Measurements from ENCODE around the gene MEF2C.

MEF2C gene

GRCh38 chr5:88888848-88889188 lies 5.8 kb upstream of the MEF2C start:
- DNase-seq (ENCODE audit: low spot score), result no peak

GRCh38 chr5:88888291-88888690 lies 5.3 kb upstream of the MEF2C start:
- no peak for DNase-seq (ENCODE audit: low spot score)

- DNase-seq (ENCODE audit: low spot score), result no peak
Measured at GRCh38 chr5:88887342-88887741, 4.4 kb upstream of the MEF2C start.

DNA sequence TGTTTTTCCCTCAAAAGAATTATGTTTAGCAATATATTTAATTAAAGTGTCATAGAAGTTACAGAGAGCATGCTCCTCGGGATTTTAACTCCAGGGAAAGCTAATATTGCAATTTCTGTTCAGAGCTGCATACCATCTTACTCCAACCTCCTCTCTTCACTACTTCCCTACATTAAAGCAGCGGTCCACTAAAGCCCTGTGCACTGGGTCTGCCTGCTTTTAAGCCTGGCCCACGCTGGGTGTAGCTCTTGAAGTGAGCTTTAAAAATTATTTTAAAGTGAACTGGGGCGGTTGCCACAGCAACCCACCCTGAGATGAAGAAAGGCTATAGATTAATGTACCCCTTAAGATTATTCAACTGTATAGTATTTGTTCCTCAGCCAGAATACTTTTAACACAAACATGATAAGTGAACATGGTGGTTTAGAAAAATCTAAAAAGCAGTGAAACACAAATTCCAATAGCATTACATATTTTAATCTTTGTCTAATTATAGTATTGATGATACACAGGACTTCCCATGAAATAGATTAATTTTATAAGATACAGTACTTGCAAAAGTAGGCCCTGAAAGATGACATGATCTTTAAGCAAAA lies 3.9 kb upstream of the MEF2C start:
- DNase-seq (ENCODE audit: low spot score), result no peak

DNA sequence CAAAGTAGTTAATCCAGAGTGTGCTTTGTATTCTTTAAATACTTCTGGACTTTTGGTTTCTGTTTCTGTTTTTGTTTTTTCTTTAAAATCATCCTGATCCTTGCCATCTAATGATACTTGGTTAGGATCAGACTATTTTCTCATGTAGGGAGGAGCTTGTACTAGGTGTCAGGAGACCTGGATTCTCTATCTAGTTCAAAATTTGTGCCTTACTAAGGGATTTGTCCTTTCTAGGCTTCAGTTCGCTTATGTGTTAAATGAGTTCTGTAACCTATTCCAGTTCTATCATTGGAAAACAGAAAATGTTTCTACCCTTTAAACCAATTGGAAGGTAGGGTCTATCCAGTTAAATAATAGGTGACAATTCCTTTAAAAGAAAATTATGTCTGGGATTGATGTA lies 3.3 kb upstream of the MEF2C start:
- DNase-seq (ENCODE audit: low spot score), result no peak

- DNase-seq (ENCODE audit: low spot score), result no peak
Measured at GRCh38 chr5:88885002-88885401, 2.0 kb upstream of the MEF2C start.

DNA sequence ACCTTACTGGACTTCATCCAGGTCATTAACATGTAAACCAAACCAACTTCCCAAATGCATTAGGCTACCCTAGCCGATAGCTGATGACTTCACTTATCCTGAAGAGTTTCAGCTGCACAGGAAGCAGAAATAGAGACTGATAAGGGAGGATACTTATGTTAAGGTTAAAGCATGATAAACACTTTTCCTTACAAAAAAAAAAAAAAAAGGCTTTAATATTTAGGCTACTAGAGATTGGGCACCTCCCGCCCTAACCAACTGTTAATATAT lies 1.6 kb upstream of the MEF2C start:
- peak; percentile 20 for DNase-seq (ENCODE audit: low spot score)

- peak; percentile 55 for DNase-seq (ENCODE audit: low spot score)
Measured at GRCh38 chr5:88883836-88884607, 1.0 kb upstream of the MEF2C start.

- DNase-seq (ENCODE audit: low spot score), result peak; percentile 60
Measured at GRCh38 chr5:88882276-88883038, 527 bp downstream of the MEF2C start.

DNA sequence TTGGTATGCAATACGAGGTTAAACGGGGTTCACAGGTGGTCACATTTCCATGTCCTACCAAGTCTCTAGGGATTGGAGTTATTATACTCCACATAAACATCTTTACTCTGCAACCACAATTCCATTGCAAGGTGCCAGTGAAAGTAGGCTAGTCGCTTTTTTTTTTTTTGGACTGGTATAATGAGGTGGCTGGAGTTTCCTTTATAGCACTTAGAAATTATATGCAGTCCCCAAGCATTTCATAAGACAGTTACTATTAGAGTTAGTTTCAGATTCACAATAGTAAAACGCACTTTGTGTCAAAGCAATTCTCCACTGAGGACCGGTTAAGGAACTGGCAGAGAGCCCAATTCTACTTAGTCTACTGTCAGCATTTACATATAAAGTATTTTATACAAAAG lies 1.4 kb downstream of the MEF2C start:
- DNase-seq (ENCODE audit: low spot score), result peak; percentile 52

DNA sequence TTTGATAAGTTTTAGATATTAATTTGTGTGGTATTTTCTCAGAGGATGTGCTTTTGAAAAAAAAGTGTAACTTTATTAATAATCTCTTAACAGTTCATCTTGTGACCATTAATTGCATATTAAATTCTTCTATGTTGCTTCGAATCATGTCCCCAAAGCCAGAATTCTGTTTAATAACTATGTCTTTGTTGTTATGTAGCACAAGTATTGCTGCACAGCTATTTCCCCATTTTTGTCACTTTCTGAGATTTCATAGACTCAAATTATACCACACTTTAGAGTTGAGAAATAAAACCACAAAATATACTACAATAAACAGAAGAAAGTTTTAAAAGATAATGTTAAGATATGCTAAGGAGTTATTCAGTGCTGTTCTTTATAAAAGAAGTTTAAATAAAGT lies 2.8 kb downstream of the MEF2C start:
- DNase-seq (ENCODE audit: low spot score), result no peak

GRCh38 chr5:88879724-88880123 lies 3.3 kb downstream of the MEF2C start:
- DNase-seq (ENCODE audit: low spot score), result peak; percentile 50

GRCh38 chr5:88878976-88879375 lies 4.0 kb downstream of the MEF2C start:
- no peak for DNase-seq (ENCODE audit: low spot score)

DNA sequence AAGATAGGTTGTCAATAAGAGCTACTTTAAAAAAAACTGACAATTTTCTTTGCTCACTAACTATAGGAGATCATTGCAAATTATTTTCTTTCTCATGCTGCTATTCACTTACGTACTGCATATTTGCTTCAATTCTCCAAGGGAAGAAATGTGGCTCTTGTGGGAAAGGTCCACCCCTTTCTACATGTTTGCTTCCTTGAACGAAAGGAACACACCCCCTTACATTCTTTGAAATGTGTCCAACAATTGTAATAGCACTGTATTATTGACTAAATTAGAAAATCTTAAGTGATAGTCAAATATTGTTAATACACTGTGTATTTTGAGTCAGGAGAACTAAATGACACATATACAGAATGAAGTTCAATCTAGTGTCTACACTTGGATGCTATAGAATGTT lies 5.2 kb downstream of the MEF2C start:
- DNase-seq (ENCODE audit: low spot score), result peak; percentile 25

- DNase-seq (ENCODE audit: low spot score), result peak; percentile 24
Measured at GRCh38 chr5:88876714-88877113, 6.3 kb downstream of the MEF2C start.

DNA sequence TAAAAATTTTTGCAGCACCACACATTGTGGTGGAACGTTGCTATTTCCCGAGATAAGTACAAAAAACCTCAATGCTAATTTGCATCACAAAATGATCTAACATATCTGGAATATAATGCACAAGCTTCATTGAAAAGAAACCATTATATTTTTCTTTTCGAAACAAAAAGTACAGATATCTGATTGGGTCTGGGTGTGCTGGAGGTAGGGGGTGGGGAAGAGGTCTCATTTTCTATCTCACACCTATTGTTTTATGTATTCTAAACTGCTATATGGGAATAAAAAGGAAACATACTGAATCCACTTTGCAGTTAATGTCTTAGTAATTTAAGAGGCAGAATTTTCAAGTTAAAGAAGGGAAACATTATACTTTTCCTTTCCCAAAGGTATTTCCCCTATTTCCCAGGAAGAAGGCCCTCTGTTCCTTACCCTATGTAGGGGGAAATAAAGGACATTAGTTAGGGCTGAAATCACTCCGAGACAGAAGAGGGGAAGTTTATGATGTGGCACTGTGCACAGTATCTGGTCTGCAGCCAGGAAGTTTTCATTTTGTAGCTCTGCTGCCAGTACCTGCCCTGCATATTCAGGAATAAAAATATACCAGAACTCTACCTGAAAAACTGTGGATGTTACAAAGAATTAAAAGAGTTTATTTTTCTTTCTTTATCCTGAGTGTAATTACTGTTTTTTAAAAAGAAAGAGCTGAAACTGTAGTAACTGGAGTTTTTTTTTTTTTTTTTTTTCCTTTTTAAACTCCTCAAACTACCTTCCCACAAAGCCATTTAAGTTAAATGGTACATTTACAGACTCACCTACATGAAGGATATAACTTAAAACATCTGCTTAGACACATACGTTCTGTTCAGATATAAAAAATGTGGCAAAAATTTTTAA lies 7.4 kb downstream of the MEF2C start:
- peak; percentile 31 for DNase-seq (ENCODE audit: low spot score)

DNA sequence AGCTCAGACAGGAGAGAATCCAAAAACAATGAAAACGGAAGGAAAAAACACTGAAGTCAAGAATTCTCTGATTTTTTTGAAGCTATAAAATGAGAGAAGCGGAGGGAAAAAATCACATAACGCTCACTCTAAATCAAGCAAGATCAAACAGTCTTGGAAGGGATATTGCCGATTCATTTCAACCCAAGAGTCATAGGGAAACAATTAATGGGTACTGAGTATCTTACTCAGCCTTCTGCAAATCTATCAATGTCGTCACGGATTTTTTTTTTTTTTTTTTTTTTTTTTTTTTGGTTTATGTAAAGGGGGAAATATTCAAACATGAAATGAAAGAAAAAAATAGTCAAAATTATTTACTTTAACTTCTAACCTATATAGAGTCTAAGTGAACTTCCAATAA lies 9.5 kb downstream of the MEF2C start:
- no peak for DNase-seq (ENCODE audit: low spot score)

DNA sequence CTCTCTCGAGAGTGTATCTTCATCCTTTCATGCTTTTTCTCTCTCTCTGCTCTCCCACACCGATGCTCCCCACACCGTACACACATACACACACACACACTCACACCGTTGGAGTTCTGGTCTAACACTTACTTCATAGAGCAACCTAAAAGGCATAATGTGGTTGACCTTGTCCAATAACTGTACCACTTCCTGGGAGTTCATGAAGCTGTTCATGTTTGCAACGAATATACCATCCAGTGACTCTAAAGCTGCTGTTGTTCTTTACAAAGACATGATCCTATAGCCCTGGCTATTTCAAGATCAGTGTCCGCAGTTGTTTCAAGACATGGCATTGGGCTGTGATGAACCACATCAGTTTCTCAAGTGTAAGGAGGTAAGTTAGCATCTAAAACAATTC lies 10.0 kb downstream of the MEF2C start:
- no peak for DNase-seq (ENCODE audit: low spot score)

DNA sequence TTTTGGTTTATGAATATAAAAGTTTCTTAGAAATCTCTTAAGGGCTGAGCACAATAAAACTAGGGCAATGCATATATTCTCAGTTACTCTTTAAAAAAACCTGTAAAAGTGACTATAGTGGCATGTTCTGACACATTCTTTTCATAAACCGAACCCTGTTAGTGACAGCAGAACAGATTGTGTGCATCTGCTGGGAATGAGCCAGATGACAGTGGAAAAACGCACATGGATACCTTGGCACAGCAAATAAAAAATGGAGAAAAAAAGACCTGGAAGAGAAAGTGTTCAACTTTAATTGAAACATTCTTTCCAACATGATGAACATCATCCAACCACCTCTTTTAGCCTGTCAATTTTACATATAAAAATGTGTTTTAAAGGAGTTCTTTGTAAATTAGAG lies 12.7 kb downstream of the MEF2C start:
- peak; percentile 67 for DNase-seq (ENCODE audit: low spot score)

GRCh38 chr5:88868468-88869068 lies 14.4 kb downstream of the MEF2C start:
- DNase-seq (ENCODE audit: low spot score), result no peak

DNA sequence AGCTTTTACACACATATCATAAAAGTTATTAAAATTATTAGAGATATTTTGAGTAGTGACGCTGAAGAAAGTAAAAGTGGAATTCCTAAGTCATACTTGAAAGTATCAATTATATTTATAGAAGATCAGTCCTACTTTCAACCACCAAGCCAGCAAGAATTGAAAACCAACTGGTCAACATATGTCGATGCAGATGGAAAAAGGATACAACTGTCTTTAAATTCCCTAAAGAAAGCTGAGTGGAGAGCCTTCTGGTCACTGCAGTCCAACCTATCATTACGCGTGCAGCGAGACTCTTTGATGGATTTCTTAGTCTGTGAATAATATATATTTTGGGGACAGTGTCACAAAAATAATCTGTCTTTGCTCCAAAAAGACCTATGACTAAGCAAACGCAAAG lies 15.3 kb downstream of the MEF2C start:
- DNase-seq (ENCODE audit: low spot score), result no peak

- no peak for DNase-seq (ENCODE audit: low spot score)
Measured at GRCh38 chr5:88863523-88863922, 19.5 kb downstream of the MEF2C start.

All from cerebellar cortex (tissue), 1 donor.